Measurements from ENCODE around the gene SIRT6. TPM values are rescaled to one million over a fixed set of nuclear protein-coding genes. Genes with fewer than 3 reads are reported as not detected.

Gene SIRT6
- total and polyA plus RNA-seq, 2 of the 4 experiments (the other 2 are of a cell fraction): 3.9 to 25.3 TPM

DNA sequence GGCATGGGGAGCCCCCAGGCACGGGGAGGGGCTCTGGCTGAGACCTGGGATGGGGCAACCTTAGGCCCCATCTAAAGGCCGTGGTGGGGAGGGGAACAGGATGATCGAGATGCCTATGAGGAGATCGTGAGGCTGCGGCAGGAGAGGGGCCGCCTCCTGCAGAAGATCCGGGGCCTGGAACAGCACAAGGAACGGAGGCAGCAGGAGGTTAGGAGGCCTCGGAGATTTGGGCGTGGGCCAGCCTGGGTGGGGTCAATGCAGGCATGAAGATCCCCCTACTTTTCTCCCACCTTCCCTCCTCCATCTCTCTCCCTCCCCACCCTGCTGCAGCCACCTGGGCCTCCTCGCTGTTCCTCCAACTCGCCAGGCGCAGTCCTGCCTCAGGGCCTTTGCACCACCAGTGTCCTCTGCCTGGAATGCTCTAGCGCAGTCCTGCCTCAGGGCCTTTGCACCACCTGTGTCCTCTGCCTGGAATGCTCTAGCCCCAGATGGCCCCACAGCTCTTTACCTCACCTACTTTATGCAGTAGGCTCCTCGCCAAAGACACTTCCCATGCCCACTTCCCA lies 27.9 kb upstream of the SIRT6 start:
- Histone ChIP-seq H4K91ac (ENCODE audit: insufficient read depth, low read depth, low read length) (no peak overlapping the region), H3K23ac (ENCODE audit: low read depth, low read length) (no peak overlapping the region), H2AK5ac (ENCODE audit: low read depth, low read length) (no peak overlapping the region), H2AFZ (replicated peaks; ENCODE audit: low read length, poor library complexity) (no peak overlapping the region), H4K5ac (ENCODE audit: low read depth, low read length) (no peak overlapping the region), H2BK5ac (ENCODE audit: low read depth, low read length, poor library complexity, severe bottlenecking) (no peak overlapping the region), H3K4me1 (ENCODE audit: control insufficient read depth, insufficient read depth, low read length) (no peaks in the 10 kb centered on the region), H3K4me2 (ENCODE audit: low read depth, low read length) (no peak overlapping the region), H3K79me1 (ENCODE audit: low read depth in 1 of 2, low read length in 2 of 2) (no peaks in the 10 kb centered on the region), H3K36me3 (ENCODE audit: control insufficient read depth, insufficient read depth, low read length) (no peaks in the 10 kb centered on the region), H2BK120ac (ENCODE audit: low read depth, low read length) (no peak overlapping the region), H3K18ac (ENCODE audit: low read depth, low read length) (no peak overlapping the region), H3K27me3 (ENCODE audit: control insufficient read depth, insufficient read depth, low read length) (peaks cover 3% of the 10 kb centered on the region; the same call in 1 of the 2 replicates), H3K9ac (ENCODE audit: low read depth, low read length) (no peak overlapping the region), H2BK15ac (ENCODE audit: low read depth, low read length) (no peak overlapping the region), H3K9me1 (ENCODE audit: insufficient read depth, low read length) (no peaks in the 10 kb centered on the region), H3K9me3 (ENCODE audit: control insufficient read depth, insufficient read depth, low read length) (no peaks in the 10 kb centered on the region), H4K8ac (ENCODE audit: low read depth in 2 of 2, low read length in 2 of 2) (no peak overlapping the region), H3K14ac (replicated peaks; ENCODE audit: low read depth, low read length) (no peak overlapping the region), H3K4me3 (ENCODE audit: insufficient read depth, low read depth, low read length) (no peak overlapping the region), H3K27ac (ENCODE audit: insufficient read depth, low read length) (no peak overlapping the region), H3K4ac (ENCODE audit: low read depth, low read length) (no peak overlapping the region), H3K56ac (ENCODE audit: extremely low read depth, insufficient read depth, low read length) (no peak overlapping the region), H2BK20ac (ENCODE audit: low read depth, low read length) (no peak overlapping the region), H2AK9ac (replicated peaks; ENCODE audit: low read depth, low read length, poor library complexity) (no peak overlapping the region), H4K20me1 (ENCODE audit: insufficient read depth, low read length) (no peaks in the 10 kb centered on the region)
- 87% methylated on average over 3 of the region's 15 CpGs; no CpG with 5 or more reads in 1 of the 2 experiments for WGBS, 2 experiments (ENCODE audit: extremely low coverage in 2 of 2, insufficient read length in 1 of 2)
- in situ Hi-C loops (cut with MboI; ENCODE audit: low sequenced_read_pairs): no loop called here
- POLR2A ChIA-PET (ENCODE audit: unreplicated experiment): no interaction called here
- ATAC-seq (ENCODE audit: low read depth): no peak
- intact Hi-C loops (cut with micrococcal nuclease): no loop called here
- BruUV-seq (replicated peaks): no TSS peak
- no peak for DNase-seq
- CTCF ChIA-PET: no interaction called here
- dilution Hi-C loops (cut with HindIII; ENCODE audit: low sequenced_read_pairs, unreplicated experiment): no loop called here
- TF ChIP-seq USF2 (IDR thresholded peaks at IDR 0.05; ENCODE audit: low read depth, low read length) (no peak), RFX5 (IDR thresholded peaks at IDR 0.05; ENCODE audit: low read depth, low read length) (no peak), NFE2L2 (IDR thresholded peaks at IDR 0.05; ENCODE audit: low read depth, low read length) (no peak), MXI1 (IDR thresholded peaks at IDR 0.05; ENCODE audit: borderline replicate concordance, low read depth, low read length) (no peak)
- TF ChIP-seq, protein P1, sequence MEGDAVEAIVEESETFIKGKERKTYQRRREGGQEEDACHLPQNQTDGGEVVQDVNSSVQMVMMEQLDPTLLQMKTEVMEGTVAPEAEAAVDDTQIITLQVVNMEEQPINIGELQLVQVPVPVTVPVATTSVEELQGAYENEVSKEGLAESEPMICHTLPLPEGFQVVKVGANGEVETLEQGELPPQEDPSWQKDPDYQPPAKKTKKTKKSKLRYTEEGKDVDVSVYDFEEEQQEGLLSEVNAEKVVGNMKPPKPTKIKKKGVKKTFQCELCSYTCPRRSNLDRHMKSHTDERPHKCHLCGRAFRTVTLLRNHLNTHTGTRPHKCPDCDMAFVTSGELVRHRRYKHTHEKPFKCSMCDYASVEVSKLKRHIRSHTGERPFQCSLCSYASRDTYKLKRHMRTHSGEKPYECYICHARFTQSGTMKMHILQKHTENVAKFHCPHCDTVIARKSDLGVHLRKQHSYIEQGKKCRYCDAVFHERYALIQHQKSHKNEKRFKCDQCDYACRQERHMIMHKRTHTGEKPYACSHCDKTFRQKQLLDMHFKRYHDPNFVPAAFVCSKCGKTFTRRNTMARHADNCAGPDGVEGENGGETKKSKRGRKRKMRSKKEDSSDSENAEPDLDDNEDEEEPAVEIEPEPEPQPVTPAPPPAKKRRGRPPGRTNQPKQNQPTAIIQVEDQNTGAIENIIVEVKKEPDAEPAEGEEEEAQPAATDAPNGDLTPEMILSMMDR (conservative IDR thresholded peaks at IDR 0.05; ENCODE audit: low read depth, low read length): no peak
